Umbilical cord (tissue), 2 donors: ENCODE data around the gene SLC16A2. TPM values are rescaled to one million over a fixed set of nuclear protein-coding genes. Genes with fewer than 3 reads are reported as not detected.
A peak's percentile ranks its signal among the peaks of the same experiment; 100 is the strongest.

ENCODE experiments used
- DNase-seq: peaks from one replicate; pipeline ENCODE4 v3.0.0-alpha.2; 2015; ENCODE audit warnings: low spot score
- total RNA-seq: library from RNA; depleted of rRNA; stranded (reverse); fragments of >200 nt; gene quantifications from one replicate; pipeline ENCODE4 v1.2.3, GENCODE V29; 2014; ENCODE audit warnings: low replicate concordance; ENCODE audit not compliant: insufficient read depth

Gene SLC16A2
- 6.3 TPM for total RNA-seq

GRCh38 chrX:74421036-74421739, at the start of gene SLC16A2:
Gene SLC16A2 (plus strand): TSS chrX:74421493. CDS start chrX:74421638, 145 bp downstream.
- peak; percentile 87 for DNase-seq

- no peak for DNase-seq
Measured at GRCh38 chrX:74372272-74372671, 49.0 kb upstream of the SLC16A2 start.

GRCh38 chrX:74377282-74377681, 44.0 kb upstream of the SLC16A2 start:
- no peak for DNase-seq

- DNase-seq: peak; percentile 43
Measured at GRCh38 chrX:74382613-74383012, 38.7 kb upstream of the SLC16A2 start.

GRCh38 chrX:74383611-74384010, 37.7 kb upstream of the SLC16A2 start:
- peak; percentile 38 for DNase-seq

GRCh38 chrX:74389016-74389722, 32.1 kb upstream of the SLC16A2 start:
- no peak for DNase-seq

GRCh38 chrX:74395556-74395955, 25.7 kb upstream of the SLC16A2 start:
- DNase-seq: no peak

GRCh38 chrX:74405973-74406489, 15.3 kb upstream of the SLC16A2 start:
- no peak for DNase-seq

GRCh38 chrX:74408304-74408703, 13.0 kb upstream of the SLC16A2 start:
- no peak for DNase-seq

- DNase-seq: no peak
Measured at GRCh38 chrX:74419864-74420195, 1.5 kb upstream of the SLC16A2 start.

- peak; percentile 74 for DNase-seq
Measured at GRCh38 chrX:74420196-74421035, 877 bp upstream of the SLC16A2 start.

GRCh38 chrX:74421740-74422352, 553 bp downstream of the SLC16A2 start:
- DNase-seq: no peak

GRCh38 chrX:74422576-74423288, 1.4 kb downstream of the SLC16A2 start:
- DNase-seq: peak; percentile 75

GRCh38 chrX:74423289-74423998, 2.2 kb downstream of the SLC16A2 start:
- DNase-seq: no peak

- no peak for DNase-seq
Measured at GRCh38 chrX:74426071-74426470, 4.8 kb downstream of the SLC16A2 start.

- no peak for DNase-seq
Measured at GRCh38 chrX:74426615-74427014, 5.3 kb downstream of the SLC16A2 start.

GRCh38 chrX:74431797-74432196, 10.5 kb downstream of the SLC16A2 start:
- no peak for DNase-seq

GRCh38 chrX:74434336-74434735, 13.0 kb downstream of the SLC16A2 start:
- no peak for DNase-seq

GRCh38 chrX:74437530-74437929, 16.2 kb downstream of the SLC16A2 start:
- no peak for DNase-seq

GRCh38 chrX:74438764-74439163, 17.5 kb downstream of the SLC16A2 start:
- DNase-seq: no peak
